Stimulated activated CD8-positive, alpha-beta memory T cell treated with anti-CD3 and anti-CD28 coated beads, Interleukin-2, amount 100 ng/mL, for 1 hour (primary cell): ENCODE data around the gene GRM4.
"Not testable (repeated sequence)": the region's sequence is repeated elsewhere in the genome, so short reads cannot be mapped to it uniquely, and the experiment has no call there.

Experiments used
- DNase-seq, 2 donors: peaks; one replicate each; pipeline ENCODE4 v3.0.0-alpha.2; 2020; ENCODE audit warnings: low read depth in 2 of 2

Gene GRM4

DNA sequence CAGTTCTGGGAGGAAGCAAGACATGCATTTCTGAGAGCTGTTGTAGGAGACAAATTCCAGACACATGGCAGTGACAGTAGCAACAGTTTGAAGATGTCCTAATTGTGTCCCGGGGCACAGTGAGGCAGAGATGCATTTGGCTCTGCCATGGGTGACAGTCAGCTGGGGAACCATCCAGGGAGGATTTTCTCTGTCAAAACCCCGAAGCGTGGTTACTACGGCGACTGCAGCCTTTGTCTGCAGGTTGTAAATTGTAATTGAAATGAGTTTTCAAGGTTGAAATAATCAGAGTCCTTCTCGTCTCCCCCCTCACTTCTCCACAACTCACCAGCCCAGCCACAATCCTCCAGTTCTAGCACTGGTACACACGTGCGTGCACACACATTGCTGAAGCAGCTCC, 100.1 kb downstream of the GRM4 start:
- DNase-seq, result no peak

GRCh38 chr6:34044945-34045595, 100.8 kb downstream of the GRM4 start:
- DNase-seq, result no peak

GRCh38 chr6:34043359-34043758, 102.5 kb downstream of the GRM4 start:
- DNase-seq, result no peak

DNA sequence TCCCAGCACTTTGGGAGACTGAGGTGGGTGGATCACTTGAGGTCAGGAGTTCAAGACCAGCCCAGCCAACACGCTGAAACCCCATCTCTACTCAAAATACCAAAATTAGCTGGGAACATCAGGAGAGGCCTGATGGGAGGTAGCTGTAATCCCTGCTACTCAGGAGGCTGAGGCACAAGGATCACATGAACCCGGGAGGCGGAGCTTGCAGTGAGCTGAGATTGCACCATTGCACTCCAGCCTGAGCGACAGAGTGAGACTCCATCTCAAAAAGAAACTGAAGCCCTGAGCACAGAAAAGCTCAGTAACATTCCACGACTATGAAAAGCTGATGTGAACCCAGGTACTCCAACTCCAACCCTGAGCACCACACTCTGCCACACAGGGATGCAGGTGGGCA, 103.9 kb downstream of the GRM4 start:
- DNase-seq, result not testable (repeated sequence)

GRCh38 chr6:34041385-34041784, 104.5 kb downstream of the GRM4 start:
- no peak for DNase-seq

DNA sequence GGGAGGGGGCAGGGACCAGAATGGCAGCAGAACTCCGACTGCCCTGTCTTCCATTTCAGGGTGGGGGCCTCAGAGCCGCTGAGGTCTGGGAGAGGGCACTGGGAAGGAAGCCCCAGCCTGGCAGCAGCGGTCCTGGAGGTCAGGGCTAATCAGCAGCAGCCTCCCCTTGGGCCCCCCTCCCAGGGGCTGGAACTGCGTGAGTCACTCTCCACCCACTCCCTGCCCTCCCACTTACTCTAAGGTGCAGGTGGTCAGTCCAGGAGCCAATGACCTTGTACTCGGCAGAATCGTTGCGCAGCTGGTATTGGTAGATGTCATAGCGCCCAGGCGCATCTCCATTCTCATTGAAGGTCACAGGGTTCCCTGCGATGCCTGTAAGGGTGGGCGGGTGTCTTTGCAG, 105.9 kb downstream of the GRM4 start:
- no peak for DNase-seq

DNA sequence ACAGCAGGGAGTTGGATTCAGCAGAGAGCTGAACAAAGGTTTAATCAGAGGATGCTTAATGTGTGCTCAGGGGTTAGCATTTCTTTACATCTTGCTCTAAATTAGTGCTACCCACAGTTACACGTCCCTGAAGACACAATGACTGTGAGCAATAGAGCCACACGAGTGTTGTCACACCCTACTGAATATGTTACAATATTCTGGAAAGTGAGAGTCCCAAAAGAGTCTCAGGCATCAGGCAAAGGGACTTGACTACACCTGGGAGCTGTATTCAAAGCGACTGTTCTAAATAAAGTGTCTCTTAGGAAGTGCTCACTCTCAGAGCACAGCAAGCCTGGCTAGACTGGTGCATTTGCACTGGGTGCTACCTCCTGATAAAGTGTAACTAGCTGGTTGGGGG, 108.7 kb downstream of the GRM4 start:
- DNase-seq, result no peak

- DNase-seq, result no peak
These were observed 109.4 kb downstream of the GRM4 start for GRCh38 chr6:34036357-34037069.

- no peak for DNase-seq
These were observed 110.1 kb downstream of the GRM4 start for GRCh38 chr6:34035704-34036356.

- no peak for DNase-seq
These were observed 110.7 kb downstream of the GRM4 start for GRCh38 chr6:34035161-34035560.

GRCh38 chr6:34032856-34033255, 113.0 kb downstream of the GRM4 start:
- DNase-seq, result no peak

DNA sequence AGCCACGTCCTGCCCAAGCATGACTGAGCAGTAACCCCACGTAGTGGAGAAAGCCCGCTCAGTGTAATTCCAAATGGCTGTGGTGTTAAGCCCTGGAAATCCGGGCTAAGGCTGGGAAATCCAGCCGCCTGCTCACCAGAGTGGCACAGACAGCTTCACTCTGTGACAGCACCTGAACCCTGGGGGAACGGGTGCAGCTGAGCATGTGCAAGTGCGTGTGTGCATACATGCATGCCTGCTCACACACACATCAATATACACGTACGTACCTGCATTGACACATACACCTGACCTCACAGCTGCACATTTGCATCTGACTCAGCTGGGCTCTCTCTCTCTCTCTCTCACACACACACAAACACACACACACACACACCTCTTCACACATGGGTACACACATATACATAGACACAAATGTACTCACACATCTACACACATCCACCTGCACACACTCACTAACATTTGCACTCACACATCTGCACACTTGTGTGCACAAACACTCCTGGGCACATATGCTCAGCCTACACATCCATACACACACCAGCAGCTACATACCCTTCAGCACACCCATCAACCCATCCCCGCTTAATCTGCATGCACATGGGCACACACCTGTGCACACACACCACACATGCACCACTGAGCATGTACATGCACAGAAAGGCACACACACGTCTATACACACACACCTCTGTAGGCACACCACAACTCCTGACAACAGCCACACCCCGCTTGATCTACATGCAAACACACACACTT, 114.1 kb downstream of the GRM4 start:
- DNase-seq, result no peak

- no peak for DNase-seq
These were observed 114.9 kb downstream of the GRM4 start for GRCh38 chr6:34030831-34031624.

- DNase-seq, result no peak
These were observed 116.2 kb downstream of the GRM4 start for GRCh38 chr6:34029489-34030280.

GRCh38 chr6:34028691-34029360, 117.1 kb downstream of the GRM4 start:
- DNase-seq, result no peak

- no peak for DNase-seq
These were observed 117.9 kb downstream of the GRM4 start for GRCh38 chr6:34027939-34028441.

DNA sequence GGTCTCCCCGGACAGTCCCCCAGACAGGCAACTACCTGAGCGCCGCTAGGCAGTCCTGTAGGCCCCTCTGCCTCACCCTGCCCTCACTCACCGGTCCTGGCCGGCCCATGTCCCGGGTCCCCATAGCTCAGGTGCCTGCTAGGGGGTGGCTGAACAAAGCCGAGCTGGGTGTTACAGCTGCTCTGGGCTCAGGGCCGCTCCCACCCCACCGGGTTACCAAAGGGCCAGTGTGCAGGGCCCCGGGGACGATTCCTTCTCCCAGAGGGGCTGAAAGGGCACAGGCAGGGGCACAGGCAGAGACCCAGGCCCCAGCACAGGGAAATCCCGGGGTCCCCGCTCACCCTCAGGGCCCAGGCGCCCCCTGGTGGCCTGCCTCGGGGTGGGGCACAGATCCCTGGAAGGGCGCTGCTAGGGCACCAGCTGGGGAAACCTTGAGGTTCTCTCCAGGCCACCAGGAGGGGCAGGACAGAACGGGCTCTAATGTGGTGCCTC, 118.4 kb downstream of the GRM4 start:
- peak; percentile 28 to 53 for DNase-seq

GRCh38 chr6:34025861-34026260, 120.0 kb downstream of the GRM4 start:
- DNase-seq, result no peak

- DNase-seq, result no peak
These were observed 120.6 kb downstream of the GRM4 start for GRCh38 chr6:34025112-34025807.
